Ovary (tissue), 9 donors: ENCODE data around the gene NPFFR1. TPM values are rescaled to one million over a fixed set of nuclear protein-coding genes. Genes with fewer than 3 reads are reported as not detected.

Experiments
- DNase-seq, 5 donors: peaks; one replicate each; pipeline ENCODE4 v3.0.0-alpha.2; 2019 to 2020
- H3K27ac ChIP-seq, 2 donors: fragments of 200-600 bp; one replicate each; pipeline versions ENCODE4 v1.5.1 to v1.8.0; 2019 to 2022
- H3K27me3 ChIP-seq: fragments of 200-600 bp; one replicate; pipeline ENCODE4 v1.8.0; 2022
- H3K36me3 ChIP-seq: fragments of 200-600 bp; sonication (generic); one replicate; pipeline ENCODE4 v1.5.1; 2019
- H3K4me1 ChIP-seq: one replicate; pipeline ENCODE4 v1.8.1; 2013; ENCODE audit warnings: mild to moderate bottlenecking, moderate library complexity; ENCODE audit not compliant: insufficient read depth
- H3K4me3 ChIP-seq: fragments of 200-600 bp; sonication (generic); one replicate; pipeline ENCODE4 v1.5.1; 2017
- H3K9me3 ChIP-seq, 2 donors: fragments of 200-600 bp in 1 of 2; sonication (generic) in 1 of 2; one replicate each; pipeline versions ENCODE4 v1.5.1 to v1.8.1; 2013 to 2019; ENCODE audit warnings: mild to moderate bottlenecking in 1 of 2, moderate library complexity in 1 of 2
- EP300 ChIP-seq: sonication (generic); formaldehyde crosslinking; IDR thresholded peaks from one replicate; pipeline ENCODE4 v1.6.1; 2017; ENCODE audit warnings: antibody characterized with exemption
- POLR2A ChIP-seq: fragments of 450-650 bp; IDR thresholded peaks from one replicate; pipeline ENCODE4 v1.6.1; 2017; ENCODE audit warnings: antibody characterized with exemption, mild to moderate bottlenecking, moderate library complexity
- WGBS, 3 donors: extraction: QIAGEN DNeasy Blood & Tissue Kit in 1 of 3; methylation state at CpG; one replicate each; pipeline versions ENCODE4 v1.1.5 to v1.1.7; 2013 to 2017; 5-methylcytosine and 5-hydroxymethylcytosine counted together
- intact Hi-C, 4 donors: fragments of 100-400 bp; cut with DNase I; formaldehyde crosslinking; loops; one replicate each; pipeline versions ENCODE4 v1.11.0 to v1.15.1; 2022 to 2023
- polyA plus RNA-seq, 2 donors: library from polyadenylated mRNA; stranded (reverse); fragments of 200-250 nt in 1 of 2; fragments of 350-450 nt in 1 of 2; fragmentation: Illumina TruSeq in 1 of 2; extraction: RNeasy Lipid Tissue Mini Kit (QIAGEN cat#74804) in 1 of 2; gene quantifications; one replicate each; pipeline ENCODE4 v1.2.3, GENCODE V29; 2013 to 2014
- small RNA-seq: library from RNA; depleted of rRNA; stranded (forward); fragments of <200 nt; gene quantifications from one replicate; pipeline ENCODE3, GENCODE V24; 2016
- total RNA-seq, 7 donors: library from RNA; depleted of rRNA in 2 of 7; stranded (reverse); fragments of >200 nt in 2 of 7; fragmentation: NEBNext Ultra II Directional in 3 of 7; extraction: Animal tissue kit (Norgen Biotek cat#: 25700) in 3 of 7; gene quantifications; one replicate each; pipeline versions ENCODE4 v1.1.0 to v1.2.4, GENCODE V29; 2016 to 2023
- TF ChIP-seq, protein P1 (sequence below), 3 donors: fragments of 450-650 bp in 2 of 3; fragments of 200-600 bp in 1 of 3; IDR thresholded peaks; one replicate each; pipeline versions ENCODE4 v1.5.1 to v1.8.0; 2016 to 2022; ENCODE audit warnings: antibody characterized with exemption in 3 of 3, mild to moderate bottlenecking in 1 of 3
- donor health status: DM: no; HTN: no; CAD: no; lungs with moderate emphysema.
- donor health status: DM: no; HTN: no; CAD: no.
- donor health status: Bipolar disorder and iron deficiency.
- donor health status: DM: yes; HTN: yes; CAD: no.
- donor health status: DM: no; HTN: no; CAD: no.
- donor health status: DM: yes; HTN: yes; CAD: no.

NPFFR1 gene
- total and polyA plus RNA-seq, 9 donors = 0.04 to 1.1 (median 0.20) TPM

GRCh38 chr10:70206762-70207161 lies 77.0 kb downstream of the NPFFR1 start:
- no peaks in the 10 kb centered on the region for H3K36me3 ChIP-seq
- H3K27ac ChIP-seq = no peak overlapping the region
- H3K4me1 ChIP-seq = no peaks in the 10 kb centered on the region
- no peaks in the 10 kb centered on the region for H3K27me3 ChIP-seq
- H3K9me3 ChIP-seq = no peaks in the 10 kb centered on the region
- no peak overlapping the region for H3K4me3 ChIP-seq
- no peak for DNase-seq
- TF ChIP-seq EP300 = no peak
- TF ChIP-seq POLR2A = no peak
- TF ChIP-seq, protein P1, sequence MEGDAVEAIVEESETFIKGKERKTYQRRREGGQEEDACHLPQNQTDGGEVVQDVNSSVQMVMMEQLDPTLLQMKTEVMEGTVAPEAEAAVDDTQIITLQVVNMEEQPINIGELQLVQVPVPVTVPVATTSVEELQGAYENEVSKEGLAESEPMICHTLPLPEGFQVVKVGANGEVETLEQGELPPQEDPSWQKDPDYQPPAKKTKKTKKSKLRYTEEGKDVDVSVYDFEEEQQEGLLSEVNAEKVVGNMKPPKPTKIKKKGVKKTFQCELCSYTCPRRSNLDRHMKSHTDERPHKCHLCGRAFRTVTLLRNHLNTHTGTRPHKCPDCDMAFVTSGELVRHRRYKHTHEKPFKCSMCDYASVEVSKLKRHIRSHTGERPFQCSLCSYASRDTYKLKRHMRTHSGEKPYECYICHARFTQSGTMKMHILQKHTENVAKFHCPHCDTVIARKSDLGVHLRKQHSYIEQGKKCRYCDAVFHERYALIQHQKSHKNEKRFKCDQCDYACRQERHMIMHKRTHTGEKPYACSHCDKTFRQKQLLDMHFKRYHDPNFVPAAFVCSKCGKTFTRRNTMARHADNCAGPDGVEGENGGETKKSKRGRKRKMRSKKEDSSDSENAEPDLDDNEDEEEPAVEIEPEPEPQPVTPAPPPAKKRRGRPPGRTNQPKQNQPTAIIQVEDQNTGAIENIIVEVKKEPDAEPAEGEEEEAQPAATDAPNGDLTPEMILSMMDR (IDR thresholded peaks at IDR 0.05) = no peak
- 94 to 96% (median 95%) methylated on average over 5 of the region's 5 CpGs for WGBS, 3 donors
- intact Hi-C loops = no loop called here

GRCh38 chr10:70201105-70201504 lies 82.7 kb downstream of the NPFFR1 start:
- no peaks in the 10 kb centered on the region for H3K36me3 ChIP-seq

GRCh38 chr10:70198696-70199466 lies 84.9 kb downstream of the NPFFR1 start:
- Histone ChIP-seq H3K27me3 (no peaks in the 10 kb centered on the region), H3K4me3 (no peak overlapping the region), H3K27ac (no peak overlapping the region), H3K9me3 (no peaks in the 10 kb centered on the region), H3K36me3 (no peaks in the 10 kb centered on the region), H3K4me1 (peaks cover 2% of the 10 kb centered on the region)
- no peak for DNase-seq
- 95 to 98% (median 96%) methylated on average over 5 of the region's 5 CpGs for WGBS, 3 donors
- intact Hi-C loops = no loop called here
- TF ChIP-seq, protein P1 (IDR thresholded peaks at IDR 0.05) = no peak
- TF ChIP-seq EP300 (no peak), POLR2A (no peak)

More at GRCh38 chr10:70201105-70201504, 82.7 kb downstream of the NPFFR1 start:
- DNase-seq = no peak
- TF ChIP-seq, protein P1 (IDR thresholded peaks at IDR 0.05) = no peak
- TF ChIP-seq POLR2A (no peak), EP300 (no peak)
- Histone ChIP-seq H3K4me3 (no peak overlapping the region), H3K4me1 (no peaks in the 10 kb centered on the region), H3K27me3 (no peaks in the 10 kb centered on the region), H3K27ac (no peak overlapping the region), H3K9me3 (no peaks in the 10 kb centered on the region)
- WGBS, 3 donors = 77 to 90% (median 90%) methylated on average over 1 of the region's 1 CpG
- intact Hi-C loops = no loop called here

Small RNA genes lying within 50 kb of the gene (small RNA-seq; reads per million reads assigned to genes)
- gene RPS25P9 = not detected

Other genes with a start within 250 kb of the NPFFR1 start
- gene MACROH2A2, start 231.2 kb downstream of the NPFFR1 start, total RNA-seq = 10 to 100 TPM in 6 of 7 donors, 1 to 10 TPM in 1; 6.3 to 24.6 (median 22.6) TPM
- gene MACROH2A2, start 231.2 kb downstream of the NPFFR1 start, polyA plus RNA-seq = 10 to 100 TPM; 15.0 to 16.2 TPM
- gene AIFM2, start 151.2 kb downstream of the NPFFR1 start, total RNA-seq = 10 to 100 TPM in 2 of 7 donors, 1 to 10 TPM in 5; 6.2 to 13.9 (median 8.2) TPM
- 1 to 10 TPM; 5.7 to 6.9 TPM for gene AIFM2, start 151.2 kb downstream of the NPFFR1 start, polyA plus RNA-seq
- gene TYSND1, start 137.3 kb downstream of the NPFFR1 start, total RNA-seq = 10 to 100 TPM; 10.1 to 12.4 (median 12.2) TPM
- gene TYSND1, start 137.3 kb downstream of the NPFFR1 start, polyA plus RNA-seq = 1 to 10 TPM; 3.5 to 6.9 TPM
- gene SAR1A, start 113.5 kb downstream of the NPFFR1 start, total RNA-seq = 100 to 1,000 TPM in 4 of 7 donors, 10 to 100 TPM in 3; 53.9 to 125 (median 105) TPM
- gene SAR1A, start 113.5 kb downstream of the NPFFR1 start, polyA plus RNA-seq = 10 to 100 TPM; 38.3 to 60.9 TPM
- 100 to 1,000 TPM in 1 of 7 donors, 10 to 100 TPM in 6; 36.8 to 162 (median 78.4) TPM for gene PPA1, start 50.6 kb downstream of the NPFFR1 start, total RNA-seq
- gene PPA1, start 50.6 kb downstream of the NPFFR1 start, polyA plus RNA-seq = 10 to 100 TPM; 66.8 to 93.3 TPM
- gene LRRC20, start 98.6 kb upstream of the NPFFR1 start, total RNA-seq = 1 to 10 TPM; 2.1 to 9.4 (median 4.0) TPM
- gene LRRC20, start 98.6 kb upstream of the NPFFR1 start, polyA plus RNA-seq = 1 to 10 TPM; 4.9 to 6.2 TPM
- gene EIF4EBP2, start 120.1 kb upstream of the NPFFR1 start, total RNA-seq = 10 to 100 TPM; 46.3 to 99.2 (median 72.5) TPM
- gene EIF4EBP2, start 120.1 kb upstream of the NPFFR1 start, polyA plus RNA-seq = 10 to 100 TPM; 37.7 to 97.6 TPM
- not detected for gene NODAL, start 157.7 kb upstream of the NPFFR1 start, total RNA-seq
- under 1 TPM in 1 of 2 donors, not detected in 1; 0.04 TPM for gene NODAL, start 157.7 kb upstream of the NPFFR1 start, polyA plus RNA-seq
- 10 to 100 TPM in 2 of 7 donors, 1 to 10 TPM in 5; 3.3 to 10.5 (median 6.8) TPM for gene PALD1, start 194.8 kb upstream of the NPFFR1 start, total RNA-seq
- 1 to 10 TPM; 2.2 to 7.5 TPM for gene PALD1, start 194.8 kb upstream of the NPFFR1 start, polyA plus RNA-seq